GM12872 (cell line): ENCODE data around the gene GFRA1.

ENCODE experiments used
- CTCF ChIP-seq: IDR thresholded peaks from 3 replicates; pipeline ENCODE4 v1.5.1; 2011; ENCODE audit warnings: low read depth, mild to moderate bottlenecking, low read length, moderate library complexity; ENCODE audit not compliant: insufficient read depth

Gene GFRA1

GRCh38 chr10:116251602-116252395 lies 21.2 kb downstream of the GFRA1 start:
- TF ChIP-seq CTCF = no peak

GRCh38 chr10:116247691-116248090 lies 25.3 kb downstream of the GFRA1 start:
- TF ChIP-seq CTCF = no peak

- no peak for TF ChIP-seq CTCF
Measured at GRCh38 chr10:116246263-116246662, 26.7 kb downstream of the GFRA1 start.

GRCh38 chr10:116245156-116245555 lies 27.9 kb downstream of the GFRA1 start:
- no peak for TF ChIP-seq CTCF

GRCh38 chr10:116241642-116242410 lies 31.2 kb downstream of the GFRA1 start:
- TF ChIP-seq CTCF = no peak

GRCh38 chr10:116241085-116241484 lies 31.9 kb downstream of the GFRA1 start:
- no peak for TF ChIP-seq CTCF

GRCh38 chr10:116240157-116240950 lies 32.7 kb downstream of the GFRA1 start:
- TF ChIP-seq CTCF = no peak
